A673 (cell line): Measurements from ENCODE around the gene ZNF644.
"Not testable (repeated sequence)": the region's sequence is repeated elsewhere in the genome, so short reads cannot be mapped to it uniquely, and the experiment has no call there.

Experiments used
- EZH2 ChIP-seq: fragments of 200-600 bp; sonication (generic); IDR thresholded peaks from 2 replicates; pipeline ENCODE4 v1.6.1; 2017; ENCODE audit warnings: borderline replicate concordance, low read depth, mild to moderate bottlenecking, mixed read lengths, antibody characterized with exemption, low read length; ENCODE audit not compliant: poor library complexity, severe bottlenecking
- TF ChIP-seq, protein P1 (sequence below): fragments of 300-800, 200-600 bp; sonication (generic); conservative IDR thresholded peaks from 2 replicates; pipeline ENCODE4 v1.5.1; 2017; ENCODE audit warnings: low read depth, mild to moderate bottlenecking, antibody characterized with exemption, low read length, moderate library complexity, mixed read lengths

DNA sequence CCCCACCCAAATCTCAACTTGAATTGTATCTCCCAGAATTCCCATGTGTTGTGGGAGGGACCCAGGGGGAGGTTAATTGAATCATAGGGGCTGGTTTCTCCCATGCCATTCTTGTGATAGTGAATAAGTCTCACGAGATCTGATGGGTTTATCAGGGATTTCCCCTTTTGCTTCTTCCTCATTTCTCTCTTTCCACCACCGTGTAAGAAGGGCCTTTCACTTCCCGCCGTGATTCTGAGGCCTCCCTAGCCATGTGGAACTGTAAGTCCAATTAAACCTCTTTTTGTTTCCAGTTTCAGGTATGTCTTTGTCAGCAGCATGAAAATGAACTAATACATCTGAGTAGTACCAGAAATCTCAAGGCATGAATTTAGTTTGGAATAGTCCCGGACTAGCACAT is 41.6 kb upstream of the ZNF644 start:
- TF ChIP-seq, protein P1, sequence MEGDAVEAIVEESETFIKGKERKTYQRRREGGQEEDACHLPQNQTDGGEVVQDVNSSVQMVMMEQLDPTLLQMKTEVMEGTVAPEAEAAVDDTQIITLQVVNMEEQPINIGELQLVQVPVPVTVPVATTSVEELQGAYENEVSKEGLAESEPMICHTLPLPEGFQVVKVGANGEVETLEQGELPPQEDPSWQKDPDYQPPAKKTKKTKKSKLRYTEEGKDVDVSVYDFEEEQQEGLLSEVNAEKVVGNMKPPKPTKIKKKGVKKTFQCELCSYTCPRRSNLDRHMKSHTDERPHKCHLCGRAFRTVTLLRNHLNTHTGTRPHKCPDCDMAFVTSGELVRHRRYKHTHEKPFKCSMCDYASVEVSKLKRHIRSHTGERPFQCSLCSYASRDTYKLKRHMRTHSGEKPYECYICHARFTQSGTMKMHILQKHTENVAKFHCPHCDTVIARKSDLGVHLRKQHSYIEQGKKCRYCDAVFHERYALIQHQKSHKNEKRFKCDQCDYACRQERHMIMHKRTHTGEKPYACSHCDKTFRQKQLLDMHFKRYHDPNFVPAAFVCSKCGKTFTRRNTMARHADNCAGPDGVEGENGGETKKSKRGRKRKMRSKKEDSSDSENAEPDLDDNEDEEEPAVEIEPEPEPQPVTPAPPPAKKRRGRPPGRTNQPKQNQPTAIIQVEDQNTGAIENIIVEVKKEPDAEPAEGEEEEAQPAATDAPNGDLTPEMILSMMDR = not testable (repeated sequence)
- not testable (repeated sequence) for TF ChIP-seq EZH2
